ENCODE results near the gene KRT72.

DNA sequence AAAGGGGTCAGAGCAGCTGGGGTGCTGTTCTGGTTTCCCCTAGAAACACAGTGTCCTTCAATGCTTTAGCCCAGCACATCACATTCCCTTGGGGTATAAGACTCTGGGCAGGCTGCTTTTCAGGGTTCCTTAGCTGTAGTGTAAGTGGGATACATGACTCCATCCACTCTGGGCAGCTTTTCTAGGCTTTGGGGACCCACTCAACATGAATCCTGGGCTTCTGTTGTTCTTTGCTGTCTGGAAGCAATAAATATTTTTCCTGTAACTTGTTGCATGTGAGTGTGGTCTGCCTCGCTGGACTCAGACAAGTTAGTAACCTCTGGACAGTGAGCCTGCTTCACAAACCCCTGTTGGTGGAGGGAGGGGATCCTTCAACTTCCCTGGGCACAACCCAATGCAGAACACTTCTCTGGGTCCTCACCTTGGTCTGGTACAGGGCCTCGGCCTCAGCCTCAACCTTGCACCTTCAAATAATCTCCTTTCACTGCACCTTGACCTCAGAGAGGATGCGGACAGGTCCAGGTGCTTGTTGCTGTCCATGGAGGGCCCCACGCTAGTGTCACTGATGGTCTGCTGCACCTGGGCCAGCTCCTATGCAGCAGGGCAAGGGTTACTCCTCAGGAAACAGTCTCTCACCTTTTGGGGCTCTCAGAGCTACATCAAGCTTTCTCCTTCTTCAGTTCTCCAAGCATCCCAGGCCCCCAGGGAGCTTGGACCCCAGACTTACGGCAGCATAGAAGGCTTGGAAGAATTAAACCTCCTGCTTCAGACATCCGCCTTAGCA lies 30.6 kb upstream of the KRT72 start:
- TF ChIP-seq, protein P1, sequence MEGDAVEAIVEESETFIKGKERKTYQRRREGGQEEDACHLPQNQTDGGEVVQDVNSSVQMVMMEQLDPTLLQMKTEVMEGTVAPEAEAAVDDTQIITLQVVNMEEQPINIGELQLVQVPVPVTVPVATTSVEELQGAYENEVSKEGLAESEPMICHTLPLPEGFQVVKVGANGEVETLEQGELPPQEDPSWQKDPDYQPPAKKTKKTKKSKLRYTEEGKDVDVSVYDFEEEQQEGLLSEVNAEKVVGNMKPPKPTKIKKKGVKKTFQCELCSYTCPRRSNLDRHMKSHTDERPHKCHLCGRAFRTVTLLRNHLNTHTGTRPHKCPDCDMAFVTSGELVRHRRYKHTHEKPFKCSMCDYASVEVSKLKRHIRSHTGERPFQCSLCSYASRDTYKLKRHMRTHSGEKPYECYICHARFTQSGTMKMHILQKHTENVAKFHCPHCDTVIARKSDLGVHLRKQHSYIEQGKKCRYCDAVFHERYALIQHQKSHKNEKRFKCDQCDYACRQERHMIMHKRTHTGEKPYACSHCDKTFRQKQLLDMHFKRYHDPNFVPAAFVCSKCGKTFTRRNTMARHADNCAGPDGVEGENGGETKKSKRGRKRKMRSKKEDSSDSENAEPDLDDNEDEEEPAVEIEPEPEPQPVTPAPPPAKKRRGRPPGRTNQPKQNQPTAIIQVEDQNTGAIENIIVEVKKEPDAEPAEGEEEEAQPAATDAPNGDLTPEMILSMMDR (IDR thresholded peaks at IDR 0.05; ENCODE audit: low read length), result no peak
- no peak for TF ChIP-seq EZH2 (IDR thresholded peaks at IDR 0.05; ENCODE audit: borderline replicate concordance, low read length)
